Measurements from ENCODE around the gene FARP1. TPM values are rescaled to one million over a fixed set of nuclear protein-coding genes. Genes with fewer than 3 reads are reported as not detected.
A peak's percentile ranks its signal among the peaks of the same experiment; 100 is the strongest.

Gene FARP1
- total RNA-seq, 6 experiments from 2014 or later = 44.9 to 104 (median 80.0) TPM

GRCh38 chr13:98206946-98207345 is 64.1 kb downstream of the FARP1 start:
- Histone ChIP-seq H3K27ac (no peak overlapping the region), H3K4me3 (no peak overlapping the region), H3K9me3 (no peaks in the 10 kb centered on the region), H3K4me1 (peaks cover 0 to 33% (median 11%) of the 10 kb centered on the region in 4 donors), H3K27me3 (no peaks in the 10 kb centered on the region), H3K36me3 (no peaks in the 10 kb centered on the region)
- DNase-seq (no peak), ATAC-seq (peak in 1 of 4 donors; percentile 26)
- intact Hi-C loops (cut with DNase I) = no loop called here
- TF ChIP-seq CTCF (IDR thresholded peaks at IDR 0.05) (no peak), POLR2A (IDR thresholded peaks at IDR 0.05) (no peak)
- 54% methylated on average over 4 of the region's 4 CpGs for WGBS (ENCODE audit: insufficient coverage, low coverage, low lambda C conversion rate, missing lambda C conversion rate)

- Histone ChIP-seq H3K27ac (no peak overlapping the region), H3K36me3 (no peaks in the 10 kb centered on the region), H3K4me1 (peaks cover 0 to 28% (median 10%) of the 10 kb centered on the region in 4 donors), H3K4me3 (no peak overlapping the region), H3K9me3 (no peaks in the 10 kb centered on the region), H3K27me3 (no peaks in the 10 kb centered on the region)
- peak in 2 of 4 donors; percentile 17 to 32 for ATAC-seq
- DNase-seq = no peak
- intact Hi-C loops (cut with DNase I) = no loop called here
- TF ChIP-seq POLR2A (IDR thresholded peaks at IDR 0.05) (no peak), CTCF (IDR thresholded peaks at IDR 0.05) (no peak)
- WGBS (ENCODE audit: insufficient coverage, low coverage, low lambda C conversion rate, missing lambda C conversion rate) = 58% methylated on average over 2 of the region's 4 CpGs
These were observed 64.5 kb downstream of the FARP1 start for GRCh38 chr13:98207416-98207815.

- Histone ChIP-seq H3K4me3 (no peak overlapping the region), H3K9me3 (no peaks in the 10 kb centered on the region), H3K27me3 (no peaks in the 10 kb centered on the region), H3K27ac (no peak overlapping the region), H3K36me3 (no peaks in the 10 kb centered on the region), H3K4me1 (peaks cover 0 to 16% (median 6%) of the 10 kb centered on the region in 4 donors)
- DNase-seq (no peak), ATAC-seq (no peak)
- intact Hi-C loops (cut with DNase I) = no loop called here
- TF ChIP-seq POLR2A (IDR thresholded peaks at IDR 0.05) (no peak), CTCF (IDR thresholded peaks at IDR 0.05) (no peak)
- 69% methylated on average over 4 of the region's 5 CpGs for WGBS (ENCODE audit: insufficient coverage, low coverage, low lambda C conversion rate, missing lambda C conversion rate)
These were observed 65.7 kb downstream of the FARP1 start for GRCh38 chr13:98208606-98209005.

GRCh38 chr13:98212763-98213162 is 69.9 kb downstream of the FARP1 start:
- ATAC-seq = no peak
- DNase-seq = no peak
- peaks cover 0 to 12% (median 2%) of the 10 kb centered on the region in 4 donors for H3K4me1 ChIP-seq
- no peak for TF ChIP-seq CTCF (IDR thresholded peaks at IDR 0.05)
- TF ChIP-seq POLR2A (IDR thresholded peaks at IDR 0.05) = no peak
- H3K27me3 ChIP-seq = no peaks in the 10 kb centered on the region
- no peak overlapping the region for H3K4me3 ChIP-seq
- no peaks in the 10 kb centered on the region for H3K9me3 ChIP-seq
- intact Hi-C loops (cut with DNase I) = no loop called here
- 95% methylated on average over 4 of the region's 5 CpGs for WGBS (ENCODE audit: insufficient coverage, low coverage, low lambda C conversion rate, missing lambda C conversion rate)
- H3K36me3 ChIP-seq = peaks cover 0 to 9% (median 4%) of the 10 kb centered on the region in 4 donors
- H3K27ac ChIP-seq = no peak overlapping the region

GRCh38 chr13:98213354-98213753 is 70.5 kb downstream of the FARP1 start:
- Histone ChIP-seq H3K9me3 (no peaks in the 10 kb centered on the region), H3K4me1 (peaks cover 0 to 12% (median 2%) of the 10 kb centered on the region in 4 donors), H3K27me3 (no peaks in the 10 kb centered on the region), H3K4me3 (no peak overlapping the region), H3K36me3 (peaks cover 0 to 9% (median 4%) of the 10 kb centered on the region in 4 donors), H3K27ac (no peak overlapping the region)
- ATAC-seq (no peak), DNase-seq (no peak)
- intact Hi-C loops (cut with DNase I) = no loop called here
- WGBS (ENCODE audit: insufficient coverage, low coverage, low lambda C conversion rate, missing lambda C conversion rate) = 90% methylated on average over 2 of the region's 8 CpGs
- TF ChIP-seq CTCF (IDR thresholded peaks at IDR 0.05) = no peak
- TF ChIP-seq POLR2A (IDR thresholded peaks at IDR 0.05) = no peak
